DMS114 treated with DMSO at 0.1 percent for 48 hours (cell line): ENCODE measurements around the gene TNIK.

ENCODE experiments used
- DNase-seq: peaks from one replicate; lab custom pipeline; 2025; ENCODE audit not compliant: unreplicated experiment; lab: John Stamatoyannopoulos, UW

The TNIK gene

GRCh38 chr3:171459942-171460724, at the start of gene TNIK:
TSS of gene TNIK (minus strand) at chr3:171460405. CDS start at chr3:171460063, 342 bp downstream.
- DNase-seq, result peak; percentile 51

- DNase-seq, result no peak
Measured at GRCh38 chr3:171508676-171509075, 48.5 kb upstream of the TNIK start.

- no peak for DNase-seq
Measured at GRCh38 chr3:171508206-171508605, 48.0 kb upstream of the TNIK start.

GRCh38 chr3:171506743-171507319, 46.6 kb upstream of the TNIK start:
- no peak for DNase-seq

- DNase-seq, result no peak
Measured at GRCh38 chr3:171505822-171506333, 45.7 kb upstream of the TNIK start.

GRCh38 chr3:171504376-171504775, 44.2 kb upstream of the TNIK start:
- DNase-seq, result no peak

- DNase-seq, result no peak
Measured at GRCh38 chr3:171503817-171504216, 43.6 kb upstream of the TNIK start.

GRCh38 chr3:171498921-171499320, 38.7 kb upstream of the TNIK start:
- DNase-seq, result no peak

- DNase-seq, result no peak
Measured at GRCh38 chr3:171497468-171497867, 37.3 kb upstream of the TNIK start.

GRCh38 chr3:171495413-171495812, 35.2 kb upstream of the TNIK start:
- no peak for DNase-seq

- no peak for DNase-seq
Measured at GRCh38 chr3:171494457-171495109, 34.4 kb upstream of the TNIK start.

GRCh38 chr3:171491361-171491760, 31.2 kb upstream of the TNIK start:
- no peak for DNase-seq

- DNase-seq, result no peak
Measured at GRCh38 chr3:171490901-171491300, 30.7 kb upstream of the TNIK start.

- DNase-seq, result no peak
Measured at GRCh38 chr3:171489348-171489747, 29.1 kb upstream of the TNIK start.

GRCh38 chr3:171488479-171488878, 28.3 kb upstream of the TNIK start:
- no peak for DNase-seq

- DNase-seq, result no peak
Measured at GRCh38 chr3:171487382-171487781, 27.2 kb upstream of the TNIK start.

GRCh38 chr3:171485338-171485737, 25.1 kb upstream of the TNIK start:
- no peak for DNase-seq

GRCh38 chr3:171481011-171481410, 20.8 kb upstream of the TNIK start:
- DNase-seq, result no peak

GRCh38 chr3:171480526-171480925, 20.3 kb upstream of the TNIK start:
- no peak for DNase-seq

GRCh38 chr3:171476532-171477102, 16.4 kb upstream of the TNIK start:
- no peak for DNase-seq

GRCh38 chr3:171472552-171472951, 12.3 kb upstream of the TNIK start:
- no peak for DNase-seq
